HL-60 (cell line): ENCODE measurements around the gene CRELD1.
"Not testable (repeated sequence)": the region's sequence is repeated elsewhere in the genome, so short reads cannot be mapped to it uniquely, and the experiment has no call there.

Experiments used
- DNase-seq, 2 experiments: peaks; one replicate each; pipeline ENCODE4 v3.0.0-alpha.2; 2010 to 2020; ENCODE audit warnings: low read depth in 1 of 2, low spot score in 1 of 2
- H3K27ac ChIP-seq: fragments of 250-450 bp; sonication (Bioruptor Pico); replicated peaks from 2 replicates; pipeline ENCODE4 v1.5.1; 2020; ENCODE audit warnings: mild to moderate bottlenecking, moderate library complexity
- H3K27me3 ChIP-seq: fragments of 250-450 bp; sonication (Bioruptor Pico); 2 replicates; pipeline ENCODE4 v1.5.1; 2021; ENCODE audit warnings: mild to moderate bottlenecking, moderate library complexity; ENCODE audit not compliant: insufficient read depth, poor library complexity, severe bottlenecking
- H3K4me3 ChIP-seq: replicated peaks from 2 replicates; pipeline ENCODE4 v1.5.1; 2011; ENCODE audit warnings: mild to moderate bottlenecking, control low read depth, low read length; ENCODE audit not compliant: insufficient read depth
- GABPA ChIP-seq: IDR thresholded peaks from 2 replicates; pipeline ENCODE4 v1.6.1; 2012; ENCODE audit warnings: low read depth
- POLR2AphosphoS5 ChIP-seq: IDR thresholded peaks from 2 replicates; pipeline ENCODE4 v1.6.1; 2012; ENCODE audit warnings: low read depth
- SPI1 ChIP-seq: IDR thresholded peaks from 2 replicates; pipeline ENCODE4 v1.6.1; 2012; ENCODE audit warnings: low read depth, mild to moderate bottlenecking, borderline replicate concordance
- TF ChIP-seq, protein P1 (sequence below): IDR thresholded peaks from 2 replicates; pipeline ENCODE4 v1.6.1; 2012; ENCODE audit warnings: low read depth; ENCODE audit not compliant: insufficient replicate concordance
- TF ChIP-seq, protein P2 (sequence below): IDR thresholded peaks from one replicate; pipeline ENCODE4 v1.5.1; 2011; ENCODE audit warnings: low read length, control low read depth, inconsistent platforms; ENCODE audit not compliant: insufficient read depth

CRELD1 gene

DNA sequence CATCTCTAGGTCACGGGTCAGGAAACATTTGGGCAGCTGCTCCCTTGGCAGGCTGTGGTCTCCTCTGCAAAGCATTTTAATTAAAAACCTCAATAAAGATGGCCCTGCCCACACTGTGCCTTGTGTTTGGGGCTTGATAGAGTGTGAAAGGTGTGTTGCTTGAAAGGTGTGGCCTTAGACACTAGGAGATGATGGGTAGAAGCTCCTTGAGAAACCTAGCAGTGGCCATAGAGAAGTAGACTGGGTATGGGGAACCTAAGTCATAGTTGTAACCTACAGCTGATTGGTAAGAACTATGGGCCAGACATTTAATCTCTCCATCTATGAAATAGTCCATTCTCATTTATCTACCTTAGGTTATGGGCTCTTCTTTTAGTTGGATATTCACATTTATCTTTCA is 39.9 kb upstream of the CRELD1 start:
- no peak for DNase-seq
- no peaks in the 10 kb centered on the region for H3K27me3 ChIP-seq
- TF ChIP-seq, protein P1, sequence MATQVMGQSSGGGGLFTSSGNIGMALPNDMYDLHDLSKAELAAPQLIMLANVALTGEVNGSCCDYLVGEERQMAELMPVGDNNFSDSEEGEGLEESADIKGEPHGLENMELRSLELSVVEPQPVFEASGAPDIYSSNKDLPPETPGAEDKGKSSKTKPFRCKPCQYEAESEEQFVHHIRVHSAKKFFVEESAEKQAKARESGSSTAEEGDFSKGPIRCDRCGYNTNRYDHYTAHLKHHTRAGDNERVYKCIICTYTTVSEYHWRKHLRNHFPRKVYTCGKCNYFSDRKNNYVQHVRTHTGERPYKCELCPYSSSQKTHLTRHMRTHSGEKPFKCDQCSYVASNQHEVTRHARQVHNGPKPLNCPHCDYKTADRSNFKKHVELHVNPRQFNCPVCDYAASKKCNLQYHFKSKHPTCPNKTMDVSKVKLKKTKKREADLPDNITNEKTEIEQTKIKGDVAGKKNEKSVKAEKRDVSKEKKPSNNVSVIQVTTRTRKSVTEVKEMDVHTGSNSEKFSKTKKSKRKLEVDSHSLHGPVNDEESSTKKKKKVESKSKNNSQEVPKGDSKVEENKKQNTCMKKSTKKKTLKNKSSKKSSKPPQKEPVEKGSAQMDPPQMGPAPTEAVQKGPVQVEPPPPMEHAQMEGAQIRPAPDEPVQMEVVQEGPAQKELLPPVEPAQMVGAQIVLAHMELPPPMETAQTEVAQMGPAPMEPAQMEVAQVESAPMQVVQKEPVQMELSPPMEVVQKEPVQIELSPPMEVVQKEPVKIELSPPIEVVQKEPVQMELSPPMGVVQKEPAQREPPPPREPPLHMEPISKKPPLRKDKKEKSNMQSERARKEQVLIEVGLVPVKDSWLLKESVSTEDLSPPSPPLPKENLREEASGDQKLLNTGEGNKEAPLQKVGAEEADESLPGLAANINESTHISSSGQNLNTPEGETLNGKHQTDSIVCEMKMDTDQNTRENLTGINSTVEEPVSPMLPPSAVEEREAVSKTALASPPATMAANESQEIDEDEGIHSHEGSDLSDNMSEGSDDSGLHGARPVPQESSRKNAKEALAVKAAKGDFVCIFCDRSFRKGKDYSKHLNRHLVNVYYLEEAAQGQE, result no peak
- TF ChIP-seq, protein P2, sequence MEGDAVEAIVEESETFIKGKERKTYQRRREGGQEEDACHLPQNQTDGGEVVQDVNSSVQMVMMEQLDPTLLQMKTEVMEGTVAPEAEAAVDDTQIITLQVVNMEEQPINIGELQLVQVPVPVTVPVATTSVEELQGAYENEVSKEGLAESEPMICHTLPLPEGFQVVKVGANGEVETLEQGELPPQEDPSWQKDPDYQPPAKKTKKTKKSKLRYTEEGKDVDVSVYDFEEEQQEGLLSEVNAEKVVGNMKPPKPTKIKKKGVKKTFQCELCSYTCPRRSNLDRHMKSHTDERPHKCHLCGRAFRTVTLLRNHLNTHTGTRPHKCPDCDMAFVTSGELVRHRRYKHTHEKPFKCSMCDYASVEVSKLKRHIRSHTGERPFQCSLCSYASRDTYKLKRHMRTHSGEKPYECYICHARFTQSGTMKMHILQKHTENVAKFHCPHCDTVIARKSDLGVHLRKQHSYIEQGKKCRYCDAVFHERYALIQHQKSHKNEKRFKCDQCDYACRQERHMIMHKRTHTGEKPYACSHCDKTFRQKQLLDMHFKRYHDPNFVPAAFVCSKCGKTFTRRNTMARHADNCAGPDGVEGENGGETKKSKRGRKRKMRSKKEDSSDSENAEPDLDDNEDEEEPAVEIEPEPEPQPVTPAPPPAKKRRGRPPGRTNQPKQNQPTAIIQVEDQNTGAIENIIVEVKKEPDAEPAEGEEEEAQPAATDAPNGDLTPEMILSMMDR, result no peak
- TF ChIP-seq POLR2AphosphoS5, result no peak
- no peak for TF ChIP-seq SPI1
- TF ChIP-seq GABPA, result no peak
- no peak overlapping the region for H3K4me3 ChIP-seq
- H3K27ac ChIP-seq, result no peak overlapping the region

DNA sequence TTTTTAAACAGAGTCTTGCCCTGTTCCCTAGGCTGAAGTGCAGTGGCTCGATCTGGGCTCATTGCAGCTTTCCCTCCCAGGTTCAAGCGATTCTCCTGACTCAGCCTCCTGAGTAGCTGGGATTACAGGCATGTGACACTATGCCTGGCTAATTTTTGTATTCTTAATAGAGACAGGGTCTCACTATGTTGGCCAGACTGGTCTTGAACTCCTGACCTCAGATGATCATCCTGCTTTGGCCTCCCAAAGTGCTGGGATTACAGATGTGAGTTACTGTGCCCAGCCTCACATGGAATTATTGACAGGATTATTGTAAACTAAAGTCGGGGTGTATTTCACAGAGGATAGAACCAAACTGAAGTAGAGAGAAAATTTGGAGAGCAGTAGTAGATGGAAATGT is 37.9 kb upstream of the CRELD1 start:
- H3K27me3 ChIP-seq, DNase-seq, H3K27ac ChIP-seq, H3K4me3 ChIP-seq: not testable (repeated sequence)

DNA sequence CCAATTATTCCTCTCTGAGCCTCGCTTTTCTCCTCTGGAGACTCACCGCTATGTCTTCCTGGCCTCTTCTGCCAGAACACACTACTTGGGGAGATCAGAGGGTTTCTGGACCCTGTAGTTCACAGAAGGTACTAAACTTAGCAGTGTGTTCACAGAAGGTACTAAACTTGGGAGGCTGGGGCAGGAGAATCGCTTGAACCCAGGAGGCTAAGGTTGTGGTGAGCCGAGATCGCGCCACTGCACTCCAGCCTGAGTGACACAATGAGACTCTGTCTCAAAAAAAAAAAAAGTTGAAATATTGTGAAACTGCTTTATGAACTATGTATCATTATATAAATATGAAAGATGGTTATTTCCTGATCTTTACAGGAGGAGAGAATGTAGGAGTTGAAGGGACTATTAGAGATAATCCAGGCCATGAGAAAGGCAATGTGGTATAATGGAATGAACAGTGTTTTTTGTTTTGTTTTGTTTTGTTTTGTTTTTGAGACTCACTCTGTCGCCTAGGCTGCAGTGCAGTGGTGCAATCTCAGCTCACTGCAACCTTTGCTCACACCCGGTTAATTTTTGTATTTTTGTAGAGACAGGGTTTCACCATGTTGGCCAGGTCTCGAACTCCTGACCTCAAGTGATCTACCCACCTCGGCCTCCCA is 36.8 kb upstream of the CRELD1 start:
- H3K4me3 ChIP-seq, H3K27me3 ChIP-seq, DNase-seq: not testable (repeated sequence)
- peak overlapping the region; percentile 16; the same call in 1 of the 2 replicates for H3K27ac ChIP-seq

DNA sequence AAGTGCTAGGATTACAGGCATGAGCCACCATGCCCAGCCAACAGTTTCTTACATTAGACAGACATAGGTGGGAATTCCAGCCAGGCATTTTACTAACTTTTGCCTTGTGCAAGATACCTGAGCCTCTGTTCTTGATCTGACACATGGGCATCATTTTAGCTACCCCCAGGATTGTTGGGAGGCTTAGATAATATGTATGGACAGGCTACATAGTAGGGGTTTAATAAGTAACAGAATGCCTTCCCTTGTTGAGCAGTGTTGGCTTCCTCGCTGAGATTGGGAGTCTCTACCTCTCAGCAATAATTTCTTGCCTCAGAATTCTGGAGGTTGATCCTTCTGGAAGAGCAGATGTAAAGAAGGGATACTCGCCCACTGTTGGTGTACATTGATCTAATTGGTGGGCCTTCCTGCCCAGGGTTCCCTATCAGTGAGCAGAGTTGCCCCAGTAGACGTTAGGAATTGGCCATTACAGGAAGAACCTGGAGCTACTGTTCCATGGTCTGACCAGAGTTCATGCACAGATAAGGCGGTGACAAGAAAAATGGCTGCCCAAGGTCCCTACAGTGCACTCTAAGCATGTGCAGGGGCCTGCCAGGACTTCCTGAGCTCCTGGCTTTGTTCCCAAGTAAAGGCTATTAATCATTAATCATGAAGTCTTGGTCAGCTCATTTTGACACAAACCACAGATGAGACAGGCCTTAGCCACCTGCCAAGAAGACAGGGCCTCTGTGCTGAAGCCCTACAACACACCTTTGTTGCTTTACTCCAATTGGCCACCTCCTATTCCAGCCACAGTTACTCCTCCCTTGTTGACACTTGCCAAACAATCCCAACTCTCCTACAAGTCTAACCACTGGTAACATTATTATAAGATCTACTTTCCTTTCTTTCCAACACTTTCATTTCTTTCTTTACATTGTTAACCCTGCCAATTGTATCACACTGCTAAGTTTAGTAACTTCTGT is 35.9 kb upstream of the CRELD1 start:
- Histone ChIP-seq H3K27me3 (no peaks in the 10 kb centered on the region), H3K4me3 (no peak overlapping the region), H3K27ac (no peak overlapping the region; the same call in 1 of the 2 replicates)
- DNase-seq, result no peak
- TF ChIP-seq, protein P2, result no peak
- TF ChIP-seq, protein P1, result no peak
- TF ChIP-seq POLR2AphosphoS5 (no peak), GABPA (no peak)
